ENCODE results near the gene DCHS1. TPM values are rescaled to one million over a fixed set of nuclear protein-coding genes. Genes with fewer than 3 reads are reported as not detected.
"Not testable (repeated sequence)": the region's sequence is repeated elsewhere in the genome, so short reads cannot be mapped to it uniquely, and the experiment has no call there.

The DCHS1 gene
- total RNA-seq, 4 donors from 2014 or later = 12.6 to 27.8 (median 20.1) TPM

- Histone ChIP-seq H3K4me3 (no peak overlapping the region), H3K36me3 (no peaks in the 10 kb centered on the region), H3K4me1 (peaks cover 0 to 29% (median 6%) of the 10 kb centered on the region in 4 donors), H3K27ac (peak overlapping the region in 2 of 4 donors; percentile 4 to 56), H3K9me3 (no peaks in the 10 kb centered on the region), H3K27me3 (no peaks in the 10 kb centered on the region)
- no peak for TF ChIP-seq POLR2A (IDR thresholded peaks at IDR 0.05)
- TF ChIP-seq EP300 (IDR thresholded peaks at IDR 0.05) = no peak
- TF ChIP-seq CTCF (IDR thresholded peaks at IDR 0.05) = no peak
- DNase-seq (ENCODE audit: low spot score in 2 of 2) = peak in 1 of 2 donors; percentile 26
- WGBS, 2 donors = 86 to 95% methylated on average over 1 of the region's 1 CpG
These were observed 38.0 kb upstream of the DCHS1 start for GRCh38 chr11:6693342-6694228.

DNA sequence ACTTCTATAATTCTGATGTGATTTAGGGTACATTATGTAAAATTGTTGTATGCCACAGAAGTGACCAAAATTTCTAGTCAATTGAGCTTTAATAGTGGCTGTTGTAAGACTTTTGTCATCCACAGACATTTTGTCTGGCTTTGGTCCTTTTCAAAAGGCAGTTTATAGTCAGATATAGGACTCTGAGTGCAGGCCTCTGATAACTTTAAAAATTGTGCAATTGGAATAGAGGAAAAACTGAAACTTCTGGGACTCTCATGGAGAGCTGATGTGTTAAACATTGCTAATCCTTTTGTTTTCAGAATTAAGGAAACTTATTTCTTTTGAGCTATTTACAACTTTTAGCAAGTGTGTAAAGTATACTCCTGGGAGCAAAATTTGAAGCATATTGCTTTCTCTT, 36.5 kb upstream of the DCHS1 start:
- H3K4me1 ChIP-seq = peaks cover 0 to 29% (median 6%) of the 10 kb centered on the region in 4 donors
- H3K9me3 ChIP-seq = no peaks in the 10 kb centered on the region
- no peak overlapping the region for H3K4me3 ChIP-seq
- no peak for DNase-seq (ENCODE audit: low spot score in 2 of 2)
- TF ChIP-seq EP300 (IDR thresholded peaks at IDR 0.05) = no peak
- TF ChIP-seq CTCF (IDR thresholded peaks at IDR 0.05) = no peak
- TF ChIP-seq POLR2A (IDR thresholded peaks at IDR 0.05) = no peak
- no peaks in the 10 kb centered on the region for H3K27me3 ChIP-seq
- H3K27ac ChIP-seq = no peak overlapping the region
- H3K36me3 ChIP-seq = no peaks in the 10 kb centered on the region

GRCh38 chr11:6690431-6691132, 35.0 kb upstream of the DCHS1 start:
- not testable (repeated sequence) for H3K27ac ChIP-seq; DNase-seq (ENCODE audit: low spot score in 2 of 2); H3K4me3 ChIP-seq; H3K27me3 ChIP-seq; H3K36me3 ChIP-seq; H3K9me3 ChIP-seq
- WGBS, 2 donors = 69 to 81% methylated on average over 8 to 11 of the region's 11 CpGs
- peaks cover 0 to 19% (median 5%) of the 10 kb centered on the region in 4 donors for H3K4me1 ChIP-seq

DNA sequence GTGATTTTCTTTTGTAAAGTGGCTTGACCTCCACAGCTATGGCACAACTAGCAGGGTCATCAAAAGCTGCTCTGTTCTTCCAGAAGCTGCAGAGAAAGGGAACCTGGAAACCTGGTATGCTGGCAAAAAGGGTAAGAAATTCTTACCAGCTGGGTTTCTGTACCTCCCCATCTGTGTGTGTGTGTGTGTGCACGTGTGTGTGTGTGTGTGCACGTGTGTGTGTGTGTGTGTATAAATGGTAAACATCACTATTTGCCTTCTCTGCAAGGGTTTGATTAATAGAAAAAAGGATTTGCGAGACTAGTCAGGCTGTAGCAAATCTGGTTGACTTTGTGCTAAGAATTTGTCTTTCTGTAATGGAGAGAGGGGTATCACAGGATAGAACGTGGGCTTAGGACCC, 32.3 kb upstream of the DCHS1 start:
- Histone ChIP-seq H3K4me1 (peaks cover 0 to 5% (median 4%) of the 10 kb centered on the region in 4 donors), H3K27ac (no peak overlapping the region), H3K4me3 (no peak overlapping the region), H3K9me3 (no peaks in the 10 kb centered on the region), H3K27me3 (no peaks in the 10 kb centered on the region), H3K36me3 (no peaks in the 10 kb centered on the region)
- no peak for TF ChIP-seq POLR2A (IDR thresholded peaks at IDR 0.05)
- no peak for DNase-seq (ENCODE audit: low spot score in 2 of 2)
- WGBS, 2 donors = 74 to 75% methylated on average over 4 of the region's 4 CpGs

- Histone ChIP-seq H3K27ac (no peak overlapping the region), H3K27me3 (no peaks in the 10 kb centered on the region), H3K36me3 (peaks cover 0 to 10% (median 0%) of the 10 kb centered on the region in 3 donors), H3K9me3 (no peaks in the 10 kb centered on the region), H3K4me1 (peaks cover 0 to 22% (median 16%) of the 10 kb centered on the region in 4 donors), H3K4me3 (no peak overlapping the region)
- no peak for DNase-seq (ENCODE audit: low spot score in 2 of 2)
- TF ChIP-seq EP300 (IDR thresholded peaks at IDR 0.05) = no peak
These were observed 30.4 kb upstream of the DCHS1 start for GRCh38 chr11:6686006-6686405.

- WGBS, 2 donors = 90 to 91% methylated on average over 14 of the region's 14 CpGs
- H3K27me3 ChIP-seq; DNase-seq (ENCODE audit: low spot score in 2 of 2): not testable (repeated sequence)
These were observed 28.5 kb upstream of the DCHS1 start for GRCh38 chr11:6684068-6684467.

More at GRCh38 chr11:6684068-6684467, 28.5 kb upstream of the DCHS1 start:
- Histone ChIP-seq H3K27ac (peak overlapping the region; percentile 91 to 99 (median 94)), H3K4me1 (peaks cover 0 to 30% (median 16%) of the 10 kb centered on the region in 4 donors), H3K4me3 (peak overlapping the region in 2 of 4 donors; percentile 70 to 72), H3K36me3 (peaks cover 0 to 29% (median 0%) of the 10 kb centered on the region in 3 donors)
- not testable (repeated sequence) for H3K9me3 ChIP-seq

Data from tibial nerve (tissue), 4 donors.